ENCODE results near the gene SLX4IP.

- no peak for TF ChIP-seq CTCF (conservative IDR thresholded peaks at IDR 0.05; ENCODE audit: low read depth, low read length)
- TF ChIP-seq EZH2 (IDR thresholded peaks at IDR 0.05; ENCODE audit: low read length, unreplicated experiment): no peak
These were observed 197.8 kb downstream of the SLX4IP start for GRCh38 chr20:10632721-10633509.

Data from PC-3 (cell line).